H1 (cell line): ENCODE data around the gene CSKMT. TPM values are rescaled to one million over a fixed set of nuclear protein-coding genes. Genes with fewer than 3 reads are reported as not detected.

Experiments
- CTCF ChIA-PET: fragments of 300-600 bp; sonication (Branson Sonifier 250); formaldehyde crosslinking; loops from one replicate; lab custom pipeline; 2021; ENCODE audit not compliant: partially characterized antibody; lab: Charles Lee
- POLR2A ChIA-PET: fragments of 300-600 bp; sonication (Branson Sonifier 250); formaldehyde crosslinking; loops from one replicate; lab custom pipeline; 2021; ENCODE audit warnings: inconsistent platforms; ENCODE audit not compliant: partially characterized antibody; lab: Charles Lee
- DNase-seq, 2 experiments: peaks; one replicate each; pipeline versions ENCODE4 v3.0.0 to v3.0.0-alpha.2; 2010 to 2022; ENCODE audit warnings: low spot score in 2 of 2, low read depth in 1 of 2, mixed read lengths in 1 of 2
- FAIRE-seq: peaks from 2 replicates; lab custom pipeline; 2011; peaks lifted over from hg19 to GRCh38; lab: Jason Lieb, UNC
- H2AFZ ChIP-seq: 2 replicates; pipeline ENCODE4 v1.8.1; 2012; ENCODE audit warnings: low read length, inconsistent platforms
- H2AK5ac ChIP-seq: 2 replicates; pipeline ENCODE4 v1.6.1; 2013; ENCODE audit warnings: low read depth, low read length
- H2BK120ac ChIP-seq: replicated peaks from 2 replicates; pipeline ENCODE3; 2013; ENCODE audit warnings: low read depth, low read length, inconsistent platforms
- H2BK12ac ChIP-seq: 2 replicates; pipeline ENCODE4 v1.6.1; 2013; ENCODE audit warnings: low read depth, low read length
- H2BK15ac ChIP-seq: 2 replicates; pipeline ENCODE4 v1.6.1; 2013; ENCODE audit warnings: low read length
- H2BK20ac ChIP-seq: 2 replicates; pipeline ENCODE4 v1.6.1; 2013; ENCODE audit warnings: low read length
- H2BK5ac ChIP-seq: 2 replicates; pipeline ENCODE4 v1.6.1; 2013; ENCODE audit warnings: low read depth, low read length
- H3K14ac ChIP-seq: 2 replicates; pipeline ENCODE4 v1.6.1; 2013; ENCODE audit warnings: inconsistent platforms; ENCODE audit not compliant: insufficient read length
- H3K18ac ChIP-seq: 2 replicates; pipeline ENCODE4 v1.6.1; 2013; ENCODE audit warnings: low read length; ENCODE audit errors: extremely low read depth
- H3K23ac ChIP-seq: 2 replicates; pipeline ENCODE4 v1.6.1; 2013; ENCODE audit warnings: inconsistent platforms; ENCODE audit not compliant: insufficient read length
- H3K23me2 ChIP-seq: 2 replicates; pipeline ENCODE4 v1.6.1; 2013; ENCODE audit warnings: low read depth, low read length
- H3K27ac ChIP-seq: 2 replicates; pipeline ENCODE4 v1.6.1; 2011; ENCODE audit warnings: low read depth, low read length, inconsistent platforms
- H3K27me3 ChIP-seq, 4 experiments: replicated peaks in 1 of 4; 1 replicate in 1 of 4; 2 replicates in 3 of 4; pipeline versions ENCODE4 v1.6.1 to v1.8.1; 2011 to 2013; ENCODE audit warnings: low read length in 3 of 4, mild to moderate bottlenecking in 3 of 4, inconsistent platforms in 2 of 4, mixed read lengths in 2 of 4, moderate library complexity in 1 of 4; ENCODE audit not compliant: control insufficient read depth in 3 of 4, insufficient read depth in 3 of 4; ENCODE audit errors: extremely low read depth in 1 of 4
- H3K36me3 ChIP-seq, 4 experiments: 2 replicates each; pipeline versions ENCODE4 v1.6.1 to v1.8.1; 2011 to 2013; ENCODE audit warnings: mild to moderate bottlenecking in 4 of 4, low read length in 3 of 4, moderate library complexity in 2 of 4, control low read depth in 1 of 4, inconsistent platforms in 1 of 4; ENCODE audit not compliant: insufficient read depth in 4 of 4, control insufficient read depth in 2 of 4
- H3K4ac ChIP-seq: replicated peaks from 2 replicates; pipeline ENCODE3; 2013; ENCODE audit warnings: low read length, low read depth, mixed read lengths, inconsistent platforms; ENCODE audit not compliant: insufficient read length
- H3K4me1 ChIP-seq, 4 experiments: replicated peaks in 1 of 4; 1 replicate in 1 of 4; 2 replicates in 3 of 4; pipeline versions ENCODE4 v1.6.1 to v1.8.1; 2011 to 2013; ENCODE audit warnings: low read length in 3 of 4, inconsistent platforms in 2 of 4, mixed read lengths in 1 of 4; ENCODE audit not compliant: insufficient read depth in 4 of 4, control insufficient read depth in 3 of 4
- H3K4me2 ChIP-seq, 2 experiments: 2 replicates each; pipeline versions ENCODE4 v1.6.1 to v1.8.1; 2011 to 2013; ENCODE audit warnings: low read depth in 2 of 2, low read length in 2 of 2, control low read depth in 1 of 2, inconsistent platforms in 1 of 2, mild to moderate bottlenecking in 1 of 2; ENCODE audit not compliant: insufficient read depth in 1 of 2
- H3K4me3 ChIP-seq, 4 experiments: fragments of 200-600, 300-600 bp in 1 of 4; sonication (generic), shearing (Covaris generic), sonication (Bioruptor Twin) in 1 of 4; 2 replicates each; pipeline versions ENCODE4 v1.5.1 to v1.8.1; 2011 to 2016; ENCODE audit warnings: low read length in 4 of 4, low read depth in 3 of 4, control low read depth in 2 of 4, inconsistent platforms in 2 of 4, mild to moderate bottlenecking in 2 of 4, mixed read lengths in 1 of 4, moderate library complexity in 1 of 4; ENCODE audit not compliant: insufficient read depth in 2 of 4; ENCODE audit errors: extremely low read depth in 1 of 4
- H3K56ac ChIP-seq: replicated peaks from 2 replicates; pipeline ENCODE3; 2013; ENCODE audit warnings: low read depth, mild to moderate bottlenecking, mixed read lengths, low read length, inconsistent platforms; ENCODE audit not compliant: insufficient read length
- H3K79me1 ChIP-seq: 2 replicates; pipeline ENCODE4 v1.6.1; 2013; ENCODE audit warnings: low read depth, low read length, control low read depth
- H3K79me2 ChIP-seq, 2 experiments: 2 replicates each; pipeline versions ENCODE4 v1.6.1 to v1.8.1; 2012 to 2013; ENCODE audit warnings: low read length in 2 of 2, mild to moderate bottlenecking in 2 of 2, inconsistent platforms in 1 of 2; ENCODE audit not compliant: insufficient read depth in 2 of 2, control insufficient read depth in 1 of 2
- H3K9ac ChIP-seq, 4 experiments: replicated peaks in 1 of 4; 1 replicate in 1 of 4; 2 replicates in 3 of 4; pipeline versions ENCODE4 v1.6.1 to v1.8.1; 2011 to 2013; ENCODE audit warnings: low read depth in 3 of 4, low read length in 3 of 4, control low read depth in 2 of 4, mild to moderate bottlenecking in 2 of 4, moderate library complexity in 2 of 4, inconsistent platforms in 1 of 4; ENCODE audit errors: extremely low read depth in 1 of 4
- H3K9me3 ChIP-seq, 2 experiments: 2 replicates each; pipeline versions ENCODE4 v1.6.1 to v1.8.1; 2012 to 2013; ENCODE audit warnings: mild to moderate bottlenecking in 2 of 2, moderate library complexity in 2 of 2, control low read depth in 1 of 2, inconsistent platforms in 1 of 2, low read depth in 1 of 2, low read length in 1 of 2, mixed read lengths in 1 of 2; ENCODE audit not compliant: insufficient read depth in 2 of 2
- H4K20me1 ChIP-seq, 2 experiments: replicated peaks in 1 of 2; 2 replicates each; pipeline versions ENCODE3 to v1.8.1; 2011 to 2013; ENCODE audit warnings: inconsistent platforms in 2 of 2, low read length in 2 of 2, mild to moderate bottlenecking in 1 of 2; ENCODE audit not compliant: insufficient read depth in 2 of 2, control insufficient read depth in 1 of 2
- H4K5ac ChIP-seq: 2 replicates; pipeline ENCODE4 v1.6.1; 2013; ENCODE audit warnings: low read length, low read depth, mixed read lengths, inconsistent platforms; ENCODE audit not compliant: insufficient read length
- H4K8ac ChIP-seq: 2 replicates; pipeline ENCODE4 v1.8.0; 2013; ENCODE audit warnings: mild to moderate bottlenecking, moderate library complexity, low read length, inconsistent platforms; ENCODE audit not compliant: insufficient read depth; ENCODE audit errors: extremely low read depth
- H4K91ac ChIP-seq: replicated peaks from 2 replicates; pipeline ENCODE3; 2013; ENCODE audit warnings: low read length, mixed read lengths, inconsistent platforms; ENCODE audit not compliant: insufficient read length
- BCL11A ChIP-seq, 2 experiments: IDR thresholded peaks; one replicate each; pipeline ENCODE4 v1.6.1; 2011; ENCODE audit warnings: low read depth in 2 of 2, low read length in 2 of 2, mild to moderate bottlenecking in 2 of 2
- CREB1 ChIP-seq: IDR thresholded peaks from 2 replicates; pipeline ENCODE4 v1.6.1; 2012; ENCODE audit warnings: inconsistent platforms
- CTBP2 ChIP-seq: IDR thresholded peaks from 2 replicates; pipeline ENCODE4 v1.7.0; 2011; ENCODE audit warnings: borderline replicate concordance, mild to moderate bottlenecking, moderate library complexity, mixed read lengths, low read length; ENCODE audit not compliant: insufficient read depth, insufficient read length
- NRF1 ChIP-seq: IDR thresholded peaks from 2 replicates; pipeline ENCODE4 v1.6.1; 2011; ENCODE audit warnings: mild to moderate bottlenecking, low read depth, low read length, improper control_type of control experiment
- RBBP5 ChIP-seq: IDR thresholded peaks from 2 replicates; pipeline ENCODE4 v1.7.1; 2012; ENCODE audit warnings: low read depth, mild to moderate bottlenecking, inconsistent platforms, low read length, moderate library complexity, borderline replicate concordance
- SIN3A ChIP-seq, 2 experiments: IDR thresholded peaks in 1 of 2; conservative IDR thresholded peaks in 1 of 2; 2 replicates each; pipeline ENCODE4 v1.6.1; 2011 to 2012; ENCODE audit warnings: low read length in 2 of 2, improper control_type of control experiment in 1 of 2, low read depth in 1 of 2, mild to moderate bottlenecking in 1 of 2
- SIRT6 ChIP-seq: IDR thresholded peaks from one replicate; pipeline ENCODE4 v1.7.1; 2012; ENCODE audit warnings: low read length, inconsistent platforms
- SUZ12 ChIP-seq: fragments of 200-600 bp; sonication (generic); IDR thresholded peaks from 2 replicates; pipeline ENCODE4 v1.6.1; 2012; ENCODE audit warnings: mild to moderate bottlenecking, inconsistent platforms, low read length, moderate library complexity, mixed read lengths
- TEAD4 ChIP-seq: IDR thresholded peaks from 2 replicates; pipeline ENCODE4 v1.6.1; 2012; ENCODE audit warnings: low read depth, low read length, inconsistent platforms, mixed read lengths
- YY1 ChIP-seq: IDR thresholded peaks from 2 replicates; pipeline ENCODE4 v1.6.1; 2011; ENCODE audit warnings: low read depth, mild to moderate bottlenecking, low read length
- ZNF274 ChIP-seq: IDR thresholded peaks from 2 replicates; pipeline ENCODE4 v1.7.0; 2012; ENCODE audit warnings: low read length, borderline replicate concordance; ENCODE audit errors: extremely low read depth
- WGBS, 2 experiments: shearing (Covaris generic) in 1 of 2; methylation state at CpG; one replicate each; pipeline versions ENCODE4 v1.1.6 to v1.1.7; 2013 to 2015; ENCODE audit warnings: low lambda C conversion rate in 2 of 2, mixed read lengths in 2 of 2, inconsistent platforms in 1 of 2, low coverage in 1 of 2, missing lambda C conversion rate in 1 of 2; ENCODE audit not compliant: insufficient replicate concordance in 2 of 2, insufficient coverage in 1 of 2, insufficient read length in 1 of 2; ENCODE audit errors: extremely low coverage in 1 of 2, missing lambda C conversion rate in 1 of 2; 5-methylcytosine and 5-hydroxymethylcytosine counted together
- polyA plus RNA-seq, 7 experiments: library from polyadenylated mRNA; depleted of rRNA in 3 of 7; stranded (reverse) in 5 of 7; unstranded in 2 of 7; fragments of >200 nt in 5 of 7; fragments of 200-250 nt in 2 of 7; gene quantifications; 1 replicate in 5 of 7; 2 replicates in 1 of 7; 4 replicates in 1 of 7; pipeline versions ENCODE4 v1.2.1 to v1.2.3, GENCODE V29; 2011 to 2013; ENCODE audit warnings: missing spikeins in 2 of 7, mixed read lengths in 2 of 7
- total RNA-seq: library from RNA; stranded (reverse); fragmentation: NEBNext Ultra II Directional; extraction: Animal tissue kit (Norgen Biotek cat#: 25700); gene quantifications from 2 replicates; pipeline ENCODE4 v1.2.1, GENCODE V29; 2021

CSKMT gene
- total and polyA plus RNA-seq, 2 of the 8 experiments (the other 6 are each of a cell fraction or from before 2014, with no cell fraction given) = 12.0 to 66.1 TPM

DNA sequence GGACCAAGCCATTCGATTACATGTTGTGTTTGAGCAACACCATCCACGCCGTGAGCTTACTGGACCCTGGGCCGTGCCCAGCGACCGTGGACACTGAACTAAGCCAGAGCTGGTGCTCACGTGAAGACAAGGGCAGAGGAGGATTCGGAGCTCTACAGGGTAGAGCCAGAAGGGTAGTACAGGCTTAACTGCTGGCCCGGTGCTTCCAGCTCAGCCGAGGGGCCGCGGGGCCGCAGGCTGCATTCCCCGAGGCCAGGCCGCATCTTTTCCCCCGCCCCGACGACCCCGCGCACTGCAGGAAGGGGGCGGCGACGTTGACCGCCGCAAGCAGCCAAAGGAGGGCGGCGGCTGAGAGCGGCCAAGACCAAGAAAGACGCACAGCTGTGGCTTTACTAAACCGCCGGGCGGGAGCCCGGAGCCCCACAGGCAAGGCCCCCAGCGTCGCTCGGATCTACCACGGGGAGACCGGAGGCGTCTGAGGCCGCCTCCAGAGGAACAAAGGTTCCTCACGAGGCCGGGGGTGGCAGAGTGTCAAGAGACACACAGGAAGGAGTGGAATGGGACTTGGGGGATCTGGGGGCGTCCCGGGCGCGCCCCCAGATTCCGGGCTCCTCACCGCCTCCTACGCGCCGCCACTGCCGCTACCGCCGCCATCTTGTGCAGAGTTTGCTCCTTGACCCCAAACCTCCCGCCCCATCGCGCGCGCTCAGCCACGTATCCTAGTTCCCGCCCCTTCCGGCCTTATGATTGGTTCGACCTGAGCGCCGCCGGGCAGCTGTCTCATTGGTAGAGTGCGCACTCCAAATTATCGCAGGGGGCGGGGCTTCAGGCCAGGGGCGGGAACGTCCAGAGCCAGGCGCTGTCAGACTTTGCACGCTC, 18.9 kb upstream of the CSKMT start, which contains the start of gene GANAB:
Gene GANAB, minus strand, starts transcription at position 668 of the 879 bp plus-strand sequence. Its CDS starts 14 bp downstream, at position 654.
- peak within 1 kb of the TSS; percentile 78 to 81 for H3K4me2 ChIP-seq
- H3K79me2 ChIP-seq = peaks cover 7 to 47% of the 10 kb centered on the region in 2 experiments
- peak within 1 kb of the TSS; percentile 90 for H3K27ac ChIP-seq
- peak within 1 kb of the TSS; percentile 76 to 97 (median 94) for H3K9ac ChIP-seq
- peak within 1 kb of the TSS; percentile 79 for H2BK5ac ChIP-seq
- H2BK120ac ChIP-seq = no peak within 1 kb of the TSS
- no peaks in the 10 kb centered on the region for H3K27me3 ChIP-seq
- no peaks in the 10 kb centered on the region for H3K9me3 ChIP-seq
- H3K36me3 ChIP-seq = peaks cover 0 to 28% (median 7%) of the 10 kb centered on the region in 4 experiments; a peak in 6 of 8 replicates
- no peaks in the 10 kb centered on the region; a peak in 2 of 7 replicates for H3K4me1 ChIP-seq
- peak within 1 kb of the TSS; percentile 34 for H3K18ac ChIP-seq
- POLR2A ChIA-PET = interaction anchor here (0.5 to 50.4 kb wide), 20 partner anchors 9 to 209 kb away, joined by 3 to 2041 read pairs (median 6); partner anchors contain the start of genes B3GAT3, BSCL2, C11orf98 and CSKMT
- H2AK5ac ChIP-seq = no peak within 1 kb of the TSS
- no peak within 1 kb of the TSS for H2BK20ac ChIP-seq
- peak within 1 kb of the TSS; percentile 87 for H4K5ac ChIP-seq
- DNase-seq (peak; percentile 87 to 96), FAIRE-seq (no peak)
- peak within 1 kb of the TSS; percentile 89 for H4K91ac ChIP-seq
- peaks cover 5% of the 10 kb centered on the region; the same call in 1 of the 2 replicates for H3K23me2 ChIP-seq
- H3K23ac ChIP-seq = no peak within 1 kb of the TSS
- H3K4me3 ChIP-seq = peak within 1 kb of the TSS; percentile 71 to 99 (median 90)
- peak within 1 kb of the TSS; percentile 92 for H3K4ac ChIP-seq
- H4K8ac ChIP-seq = peak within 1 kb of the TSS; percentile 98
- WGBS, 2 experiments = 2% methylated on average over 59 of the region's 73 CpGs; no CpG with 5 or more reads in 1 of the 2 experiments
- H2AFZ ChIP-seq = no peak within 1 kb of the TSS
- no peak within 1 kb of the TSS for H3K14ac ChIP-seq
- H3K79me1 ChIP-seq = peaks cover 8% of the 10 kb centered on the region
- peak within 1 kb of the TSS; percentile 96 for H3K56ac ChIP-seq
- CTCF ChIA-PET = interaction anchor here (0.6 to 1.4 kb wide), 8 partner anchors 8 to 1290 kb away, joined by 3 to 12 read pairs (median 3); partner anchors contain the start of genes C11orf98 and CSKMT
- peaks cover 3 to 18% of the 10 kb centered on the region in 2 experiments for H4K20me1 ChIP-seq
- 0 out of 2 replicates have a peak within 1 kb of the TSS, but pooled peaks have one; percentile 2 for H2BK12ac ChIP-seq
- no peak within 1 kb of the TSS for H2BK15ac ChIP-seq
- TF ChIP-seq CREB1 (peak; percentile 86), SUZ12 (no peak), ZNF274 (no peak), RBBP5 (no peak), BCL11A (IDR thresholded peaks at IDR 0.05; ENCODE audit: low read depth in 2 of 2, low read length in 2 of 2) (no peak), YY1 (peak; percentile 98), CTBP2 (no peak), SIN3A (conservative IDR thresholded peaks at IDR 0.05 in 1 of 2, IDR thresholded peaks at IDR 0.05 in 1 of 2; ENCODE audit: low read depth in 1 of 2, low read length in 2 of 2) (peak in 1 of 2 experiments; percentile 53; a peak in 2 of 4 replicates), SIRT6 (no peak), NRF1 (no peak), TEAD4 (peak; percentile 6; the same call in 1 of the 2 replicates)
